ENCODE measurements around the gene CCT8L2.
"Not testable (repeated sequence)": the region's sequence is repeated elsewhere in the genome, so short reads cannot be mapped to it uniquely, and the experiment has no call there.

Gene CCT8L2

GRCh38 chr22:16592710-16593109, at the start of gene CCT8L2:
CCT8L2 (minus strand) TSS chr22:16592810; CDS start chr22:16592550, 260 bp downstream.
- DNase-seq = not testable (repeated sequence)

GRCh38 chr22:16635442-16635841, 42.8 kb upstream of the CCT8L2 start:
- DNase-seq = not testable (repeated sequence)

GRCh38 chr22:16634092-16634491, 41.5 kb upstream of the CCT8L2 start:
- not testable (repeated sequence) for DNase-seq

GRCh38 chr22:16628476-16628875, 35.9 kb upstream of the CCT8L2 start:
- DNase-seq = not testable (repeated sequence)

- not testable (repeated sequence) for DNase-seq
Observed at GRCh38 chr22:16625018-16625417, 32.4 kb upstream of the CCT8L2 start.

GRCh38 chr22:16623595-16623994, 31.0 kb upstream of the CCT8L2 start:
- DNase-seq = not testable (repeated sequence)

GRCh38 chr22:16617516-16617915, 24.9 kb upstream of the CCT8L2 start:
- DNase-seq = not testable (repeated sequence)

- not testable (repeated sequence) for DNase-seq
Observed at GRCh38 chr22:16616390-16616938, 23.9 kb upstream of the CCT8L2 start.

- not testable (repeated sequence) for DNase-seq
Observed at GRCh38 chr22:16615606-16616245, 23.1 kb upstream of the CCT8L2 start.

GRCh38 chr22:16609548-16610261, 17.1 kb upstream of the CCT8L2 start:
- no peak for DNase-seq

- no peak for DNase-seq
Observed at GRCh38 chr22:16608931-16609330, 16.3 kb upstream of the CCT8L2 start.

- not testable (repeated sequence) for DNase-seq
Observed at GRCh38 chr22:16604257-16604998, 11.8 kb upstream of the CCT8L2 start.

- DNase-seq = not testable (repeated sequence)
Observed at GRCh38 chr22:16603770-16604242, 11.2 kb upstream of the CCT8L2 start.

- DNase-seq = no peak
Observed at GRCh38 chr22:16603448-16603768, 10.8 kb upstream of the CCT8L2 start.

- DNase-seq = not testable (repeated sequence)
Observed at GRCh38 chr22:16602728-16603447, 10.3 kb upstream of the CCT8L2 start.

- DNase-seq = not testable (repeated sequence)
Observed at GRCh38 chr22:16602224-16602727, 9.7 kb upstream of the CCT8L2 start.

- no peak for DNase-seq
Observed at GRCh38 chr22:16601437-16602223, 9.0 kb upstream of the CCT8L2 start.

GRCh38 chr22:16600644-16601436, 8.2 kb upstream of the CCT8L2 start:
- DNase-seq = not testable (repeated sequence)

GRCh38 chr22:16599648-16600047, 7.0 kb upstream of the CCT8L2 start:
- not testable (repeated sequence) for DNase-seq

- DNase-seq = not testable (repeated sequence)
Observed at GRCh38 chr22:16595251-16595650, 2.6 kb upstream of the CCT8L2 start.

- DNase-seq = no peak
Observed at GRCh38 chr22:16594026-16594425, 1.4 kb upstream of the CCT8L2 start.

Measured in COR-L47 (cell line).